ENCODE data around the gene LENG1. TPM values are rescaled to one million over a fixed set of nuclear protein-coding genes. Genes with fewer than 3 reads are reported as not detected.

The LENG1 gene
- total and polyA plus RNA-seq, 9 of the 15 experiments (the other 6 are each of a cell fraction or from before 2014, with no cell fraction given) = 0.30 to 10.5 (median 4.7) TPM

- TF ChIP-seq BRD4 (IDR thresholded peaks at IDR 0.05) (peak; percentile 95), EHMT2 (IDR thresholded peaks at IDR 0.05) (no peak), TRIM28 (IDR thresholded peaks at IDR 0.05) (no peak), ZSCAN29 (IDR thresholded peaks at IDR 0.05) (no peak), HCFC1 (IDR thresholded peaks at IDR 0.05; ENCODE audit: low read depth, low read length) (peak; percentile 43; the same call in 1 of the 2 replicates), CREBBP (IDR thresholded peaks at IDR 0.05; ENCODE audit: low read depth, low read length) (no peak), SP1 (CRISPR knock-in tag; IDR thresholded peaks at IDR 0.05) (no peak), CSDE1 (IDR thresholded peaks at IDR 0.05) (no peak), DPF2 (IDR thresholded peaks at IDR 0.05) (no peak; the same call in 1 of the 2 replicates), ZBTB2 (IDR thresholded peaks at IDR 0.05) (no peak), ZNF217 (CRISPR knock-in tag; IDR thresholded peaks at IDR 0.05) (no peak), MXD1 (CRISPR knock-in tag; IDR thresholded peaks at IDR 0.05; ENCODE audit: borderline replicate concordance, poor library complexity, severe bottlenecking) (no peak), ZFP1 (CRISPR knock-in tag; IDR thresholded peaks at IDR 0.05) (no peak), ZNF41 (CRISPR knock-in tag; conservative IDR thresholded peaks at IDR 0.05) (no peak), ZBTB7A (IDR thresholded peaks at IDR 0.05; ENCODE audit: borderline replicate concordance, control insufficient read depth, low read depth, low read length) (no peak; the same call in 1 of the 2 replicates), TAF1 (IDR thresholded peaks at IDR 0.05; ENCODE audit: control insufficient read depth, extremely low read depth, insufficient read depth, low read length, severe bottlenecking) (peak; percentile 64), ELK1 (CRISPR knock-in tag; IDR thresholded peaks at IDR 0.05) (no peak)
- TF ChIP-seq, protein P1, sequence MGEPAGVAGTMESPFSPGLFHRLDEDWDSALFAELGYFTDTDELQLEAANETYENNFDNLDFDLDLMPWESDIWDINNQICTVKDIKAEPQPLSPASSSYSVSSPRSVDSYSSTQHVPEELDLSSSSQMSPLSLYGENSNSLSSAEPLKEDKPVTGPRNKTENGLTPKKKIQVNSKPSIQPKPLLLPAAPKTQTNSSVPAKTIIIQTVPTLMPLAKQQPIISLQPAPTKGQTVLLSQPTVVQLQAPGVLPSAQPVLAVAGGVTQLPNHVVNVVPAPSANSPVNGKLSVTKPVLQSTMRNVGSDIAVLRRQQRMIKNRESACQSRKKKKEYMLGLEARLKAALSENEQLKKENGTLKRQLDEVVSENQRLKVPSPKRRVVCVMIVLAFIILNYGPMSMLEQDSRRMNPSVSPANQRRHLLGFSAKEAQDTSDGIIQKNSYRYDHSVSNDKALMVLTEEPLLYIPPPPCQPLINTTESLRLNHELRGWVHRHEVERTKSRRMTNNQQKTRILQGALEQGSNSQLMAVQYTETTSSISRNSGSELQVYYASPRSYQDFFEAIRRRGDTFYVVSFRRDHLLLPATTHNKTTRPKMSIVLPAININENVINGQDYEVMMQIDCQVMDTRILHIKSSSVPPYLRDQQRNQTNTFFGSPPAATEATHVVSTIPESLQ (CRISPR knock-in tag; IDR thresholded peaks at IDR 0.05) = no peak
- TF ChIP-seq, protein P2, sequence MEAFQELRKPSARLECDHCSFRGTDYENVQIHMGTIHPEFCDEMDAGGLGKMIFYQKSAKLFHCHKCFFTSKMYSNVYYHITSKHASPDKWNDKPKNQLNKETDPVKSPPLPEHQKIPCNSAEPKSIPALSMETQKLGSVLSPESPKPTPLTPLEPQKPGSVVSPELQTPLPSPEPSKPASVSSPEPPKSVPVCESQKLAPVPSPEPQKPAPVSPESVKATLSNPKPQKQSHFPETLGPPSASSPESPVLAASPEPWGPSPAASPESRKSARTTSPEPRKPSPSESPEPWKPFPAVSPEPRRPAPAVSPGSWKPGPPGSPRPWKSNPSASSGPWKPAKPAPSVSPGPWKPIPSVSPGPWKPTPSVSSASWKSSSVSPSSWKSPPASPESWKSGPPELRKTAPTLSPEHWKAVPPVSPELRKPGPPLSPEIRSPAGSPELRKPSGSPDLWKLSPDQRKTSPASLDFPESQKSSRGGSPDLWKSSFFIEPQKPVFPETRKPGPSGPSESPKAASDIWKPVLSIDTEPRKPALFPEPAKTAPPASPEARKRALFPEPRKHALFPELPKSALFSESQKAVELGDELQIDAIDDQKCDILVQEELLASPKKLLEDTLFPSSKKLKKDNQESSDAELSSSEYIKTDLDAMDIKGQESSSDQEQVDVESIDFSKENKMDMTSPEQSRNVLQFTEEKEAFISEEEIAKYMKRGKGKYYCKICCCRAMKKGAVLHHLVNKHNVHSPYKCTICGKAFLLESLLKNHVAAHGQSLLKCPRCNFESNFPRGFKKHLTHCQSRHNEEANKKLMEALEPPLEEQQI (IDR thresholded peaks at IDR 0.05) = no peak
- TF ChIP-seq, protein P3, sequence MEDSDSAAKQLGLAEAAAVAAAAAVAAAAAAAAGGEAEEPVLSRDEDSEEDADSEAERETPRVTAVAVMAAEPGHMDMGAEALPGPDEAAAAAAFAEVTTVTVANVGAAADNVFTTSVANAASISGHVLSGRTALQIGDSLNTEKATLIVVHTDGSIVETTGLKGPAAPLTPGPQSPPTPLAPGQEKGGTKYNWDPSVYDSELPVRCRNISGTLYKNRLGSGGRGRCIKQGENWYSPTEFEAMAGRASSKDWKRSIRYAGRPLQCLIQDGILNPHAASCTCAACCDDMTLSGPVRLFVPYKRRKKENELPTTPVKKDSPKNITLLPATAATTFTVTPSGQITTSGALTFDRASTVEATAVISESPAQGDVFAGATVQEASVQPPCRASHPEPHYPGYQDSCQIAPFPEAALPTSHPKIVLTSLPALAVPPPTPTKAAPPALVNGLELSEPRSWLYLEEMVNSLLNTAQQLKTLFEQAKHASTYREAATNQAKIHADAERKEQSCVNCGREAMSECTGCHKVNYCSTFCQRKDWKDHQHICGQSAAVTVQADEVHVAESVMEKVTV (CRISPR knock-in tag; IDR thresholded peaks at IDR 0.05) = no peak
Measured at GRCh38 chr19:54137699-54138488, 21.6 kb downstream of the LENG1 start, which contains the start of gene CNOT3 (continued).

All from K562 (cell line).